Fibroblast of skin of back (primary cell): Measurements from ENCODE around the gene FBXO9. TPM values are rescaled to one million over a fixed set of nuclear protein-coding genes. Genes with fewer than 3 reads are reported as not detected.

Source experiments
- DNase-seq: peaks from one replicate; pipeline ENCODE4 v3.0.0-alpha.2; 2013
- polyA plus RNA-seq, 2 experiments: library from polyadenylated mRNA; unstranded; fragments of 120-200 nt; gene quantifications; one replicate each; pipeline ENCODE4 v1.2.1, GENCODE V29; 2013; ENCODE audit not compliant: insufficient read length in 2 of 2

FBXO9 gene
- polyA plus RNA-seq (2013, experiment 1 of 2; ENCODE audit: insufficient read length): 91.8 TPM
- polyA plus RNA-seq (2013, experiment 2 of 2; ENCODE audit: insufficient read length): 71.0 TPM

DNA sequence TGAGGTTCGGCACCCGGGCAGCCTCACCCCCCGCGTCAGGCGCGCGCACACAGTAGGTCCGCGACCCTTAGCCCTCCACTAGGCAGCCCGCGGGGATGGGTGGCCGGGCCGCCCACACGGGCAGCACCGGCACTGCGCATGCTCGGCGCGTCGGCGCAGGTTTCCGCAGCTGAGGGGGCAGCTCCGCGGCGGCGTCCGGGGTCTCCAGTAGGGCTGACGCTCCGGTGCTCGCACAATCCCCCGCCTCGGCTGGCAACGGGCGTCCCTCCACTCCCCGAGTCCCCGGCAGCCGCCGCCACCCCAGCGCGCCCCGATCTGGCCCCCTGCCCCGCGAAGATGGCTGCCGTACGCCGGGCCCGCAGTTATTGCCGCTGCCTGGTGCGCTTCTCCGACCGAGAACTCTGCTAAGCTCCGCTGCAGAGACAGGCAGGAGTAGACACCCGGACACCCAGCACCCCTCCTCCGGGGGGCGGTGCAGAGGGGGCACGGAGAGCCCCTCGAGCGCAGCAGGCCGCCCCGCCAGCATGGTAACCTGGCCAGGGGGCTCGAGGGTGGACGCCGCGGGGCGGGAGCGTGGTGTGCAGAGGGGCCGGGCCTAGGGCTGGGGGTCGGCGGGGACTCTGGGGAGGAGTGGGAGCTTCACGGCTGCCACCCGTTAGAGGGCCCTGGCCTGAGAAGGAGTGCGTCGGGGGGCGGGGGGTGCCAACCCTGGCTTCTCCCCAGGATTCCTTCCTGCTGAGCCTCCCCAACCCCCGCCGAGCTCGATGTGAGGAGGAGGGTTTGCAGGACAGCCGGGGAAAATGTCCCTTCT lies at the start of gene FBXO9:
Gene FBXO9, plus strand, starts transcription at position 139 of the 811 bp plus-strand sequence. Its CDS starts 386 bp downstream, at position 525.
- peak; percentile 61 for DNase-seq

DNA sequence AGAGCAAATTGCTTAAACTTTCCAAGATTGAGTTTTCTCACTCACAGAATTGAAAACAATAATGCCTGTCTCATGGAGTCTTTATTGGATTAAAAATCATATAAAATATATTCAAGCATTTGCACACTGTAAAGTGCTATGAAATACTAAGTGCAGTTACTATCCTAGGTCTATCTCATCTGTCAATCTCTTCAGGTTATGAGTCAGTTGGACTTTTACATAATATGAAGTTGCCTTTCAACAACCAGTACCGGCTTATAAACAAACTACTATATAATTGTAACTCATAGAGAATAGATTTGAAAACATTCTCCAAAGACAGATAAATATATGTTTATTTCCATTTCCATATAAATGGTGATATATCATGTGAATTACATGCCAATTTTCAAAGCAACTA lies 49.7 kb upstream of the FBXO9 start:
- DNase-seq: no peak

DNA sequence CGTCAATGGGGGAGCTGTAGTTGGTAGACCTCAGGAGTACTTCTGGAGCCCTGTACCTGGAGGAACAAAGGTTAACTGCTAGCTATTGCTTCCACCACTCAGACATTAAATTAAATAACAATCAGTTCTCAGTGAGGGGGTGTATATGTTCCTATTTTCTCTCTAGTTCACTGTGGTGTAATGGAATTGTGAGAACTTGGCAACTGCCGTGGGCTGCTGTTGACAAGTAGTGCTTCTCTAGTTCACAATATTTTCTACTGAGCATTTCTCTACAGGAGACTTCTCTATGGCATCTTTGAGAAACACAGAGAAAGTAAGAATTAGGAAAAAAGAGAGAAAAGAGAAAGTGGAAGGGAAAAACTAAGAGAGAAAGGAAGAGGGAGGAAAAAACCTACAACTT lies 46.8 kb upstream of the FBXO9 start:
- no peak for DNase-seq

DNA sequence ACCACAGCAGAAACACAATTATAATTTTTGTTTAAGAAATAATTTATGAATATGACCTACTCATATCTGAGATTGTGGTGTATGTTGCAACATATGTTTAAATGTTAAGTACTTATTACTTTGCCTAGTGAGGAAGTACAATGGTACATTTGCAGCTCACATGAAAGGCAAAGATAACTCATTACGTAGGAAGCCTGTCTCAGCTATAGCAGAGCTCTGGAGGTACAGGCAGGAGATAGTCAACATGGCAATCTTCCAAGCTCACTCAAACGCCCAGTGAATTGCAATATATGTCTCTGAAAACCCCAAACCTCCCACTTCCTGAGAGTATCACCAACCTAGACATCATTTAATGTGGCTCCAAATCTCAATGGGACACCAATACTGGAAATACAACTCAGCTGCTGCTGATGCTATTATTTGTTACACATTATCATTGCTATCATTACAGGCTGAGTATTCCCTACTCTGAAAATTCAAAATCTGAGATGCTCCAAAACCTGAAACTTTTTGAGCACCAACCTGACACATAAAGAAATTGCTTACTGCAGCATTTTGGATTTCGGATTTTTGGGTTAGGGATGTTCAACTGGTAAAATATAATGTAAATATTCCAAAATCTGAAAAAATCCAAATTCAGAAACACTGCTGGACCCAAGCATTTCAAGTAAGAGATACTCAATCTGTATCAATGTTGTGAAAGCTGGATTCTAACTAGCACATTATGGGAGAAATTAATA lies 45.0 kb upstream of the FBXO9 start:
- no peak for DNase-seq

DNA sequence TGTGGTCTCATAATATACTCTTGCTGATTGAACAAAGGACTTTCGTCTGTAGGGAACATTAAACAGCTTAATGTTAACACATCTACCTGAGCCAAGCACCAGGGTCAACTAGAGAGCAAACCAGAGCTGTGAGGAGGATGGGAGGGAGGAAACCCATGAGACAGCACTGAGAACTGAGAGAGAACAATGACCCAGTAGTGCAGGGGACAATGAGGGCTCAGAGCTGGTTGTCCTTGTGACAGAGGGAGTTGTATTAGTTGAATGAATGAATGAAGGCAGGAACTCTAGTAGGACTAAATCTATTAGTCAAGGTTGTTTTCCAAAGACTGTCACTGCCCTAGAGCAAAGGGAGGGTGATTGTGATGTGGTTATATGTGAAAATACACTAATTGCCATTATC lies 41.9 kb upstream of the FBXO9 start:
- no peak for DNase-seq

DNA sequence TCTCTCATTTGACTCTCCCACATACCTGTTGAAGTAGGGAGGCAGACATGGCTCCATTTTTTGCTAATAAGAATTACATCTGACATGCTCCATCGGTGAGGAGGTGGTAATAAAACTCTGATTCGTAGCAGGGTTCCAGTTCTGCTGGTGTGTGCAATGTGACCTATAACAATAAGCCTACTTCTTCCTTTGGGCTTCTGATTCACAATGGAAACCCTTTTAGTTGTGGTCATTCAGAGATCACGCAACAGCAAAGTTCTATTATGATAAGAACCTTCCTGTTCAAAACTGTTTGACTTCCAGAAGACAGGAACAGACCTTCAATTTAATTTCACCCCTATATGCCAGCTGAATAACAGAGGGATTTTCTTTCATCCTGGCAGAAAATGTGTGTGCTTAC lies 38.7 kb upstream of the FBXO9 start:
- DNase-seq: no peak

DNA sequence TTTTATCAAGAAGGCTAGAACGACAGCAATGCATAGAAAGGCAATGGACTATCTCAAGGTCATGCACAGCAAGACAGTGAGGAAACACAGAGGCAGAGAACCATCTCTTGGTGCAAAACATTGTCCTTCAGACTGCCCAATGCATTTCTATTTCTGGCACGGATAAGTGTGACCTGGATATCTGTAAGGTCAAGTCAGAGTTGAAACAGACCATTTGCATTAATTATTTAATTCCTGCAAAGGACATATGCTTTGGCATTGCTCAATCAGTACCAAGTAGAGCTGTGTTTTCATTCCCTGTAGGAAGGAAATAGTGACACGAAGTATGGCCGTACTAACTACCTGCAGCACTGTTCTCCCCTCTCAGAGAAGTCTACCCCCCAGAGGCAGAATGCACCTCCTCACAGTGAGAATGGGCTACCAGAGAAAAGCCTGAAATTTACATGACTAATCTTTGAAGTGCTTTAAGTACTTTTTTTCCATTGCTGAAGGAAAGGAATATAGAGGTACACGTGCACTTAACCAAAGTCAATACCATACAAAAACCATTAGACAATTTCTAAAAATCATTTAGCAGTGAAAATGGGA lies 38.0 kb upstream of the FBXO9 start:
- DNase-seq: no peak

DNA sequence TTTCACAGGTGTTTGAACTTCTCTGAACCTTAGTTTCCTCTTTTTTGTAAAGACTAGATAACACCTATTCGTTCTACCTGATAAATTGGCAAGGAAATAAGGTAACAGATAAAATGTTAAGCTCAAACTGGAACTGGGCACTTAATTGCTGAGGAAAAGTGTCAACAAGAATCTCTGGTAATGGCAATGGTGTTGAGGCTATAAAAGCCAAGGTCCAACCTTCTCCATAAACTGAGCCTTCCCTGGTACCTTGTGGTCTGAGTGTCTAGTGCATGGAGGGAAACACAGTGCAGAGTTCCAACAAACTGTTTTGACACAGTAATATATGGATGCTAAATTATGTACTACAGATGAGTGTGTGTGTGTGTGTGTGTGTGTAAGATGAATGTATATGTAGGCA lies 36.7 kb upstream of the FBXO9 start:
- DNase-seq: no peak

DNA sequence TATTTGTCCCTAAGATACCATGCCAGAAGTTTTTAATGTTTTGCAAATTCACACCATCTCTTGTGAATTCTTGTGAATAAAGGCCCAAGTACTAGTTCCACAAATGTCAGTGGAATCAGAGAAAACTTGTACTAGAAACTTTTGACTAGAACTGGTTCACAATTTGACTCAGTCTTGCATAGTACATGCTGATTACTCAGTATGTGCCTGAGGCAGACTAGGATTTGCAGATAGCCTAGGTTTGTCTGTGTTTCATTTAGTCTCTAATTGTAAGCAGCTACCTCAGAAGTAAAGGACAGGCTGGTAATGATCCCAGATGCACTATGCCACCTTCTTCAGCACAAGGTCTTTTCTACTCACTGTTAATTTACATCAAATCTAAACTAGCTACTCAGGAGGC lies 35.9 kb upstream of the FBXO9 start:
- DNase-seq: no peak

DNA sequence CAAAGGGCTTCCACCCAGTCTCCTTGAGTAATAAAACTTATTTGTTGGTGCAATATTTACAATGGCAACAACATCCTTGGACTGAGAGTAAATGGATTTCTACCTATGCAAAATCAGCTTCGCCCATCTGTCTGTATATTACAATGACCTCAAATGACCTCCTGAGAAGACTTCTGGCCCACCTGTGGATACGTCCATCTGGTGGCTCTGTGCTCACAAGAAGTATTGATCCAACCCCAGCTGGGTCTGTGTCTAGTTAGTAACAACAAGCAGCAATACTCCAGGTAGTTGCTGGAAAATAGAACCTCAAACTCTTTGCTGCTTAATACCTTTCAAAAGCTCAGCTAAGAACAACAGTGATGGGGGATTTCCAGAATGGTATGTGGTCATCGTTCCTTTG lies 35.4 kb upstream of the FBXO9 start:
- no peak for DNase-seq

DNA sequence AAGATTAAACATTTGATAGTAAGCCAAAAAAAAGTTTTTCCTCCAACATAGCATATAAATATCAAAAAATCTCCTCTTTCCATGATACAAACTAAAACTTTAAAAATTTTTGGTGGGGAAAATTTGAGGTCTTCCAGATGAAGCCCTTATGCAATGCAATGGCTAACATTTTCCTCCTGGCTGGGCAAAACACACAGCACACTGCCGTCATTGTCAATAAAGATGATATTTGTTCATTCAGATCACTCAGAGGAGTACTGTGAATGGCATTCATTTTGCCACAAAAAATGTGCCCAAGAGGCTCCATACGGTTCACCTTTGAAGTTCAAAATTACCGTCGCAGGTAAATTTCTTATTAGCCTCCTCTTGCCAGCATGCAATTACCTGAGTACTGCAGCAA lies 33.9 kb upstream of the FBXO9 start:
- DNase-seq: no peak

DNA sequence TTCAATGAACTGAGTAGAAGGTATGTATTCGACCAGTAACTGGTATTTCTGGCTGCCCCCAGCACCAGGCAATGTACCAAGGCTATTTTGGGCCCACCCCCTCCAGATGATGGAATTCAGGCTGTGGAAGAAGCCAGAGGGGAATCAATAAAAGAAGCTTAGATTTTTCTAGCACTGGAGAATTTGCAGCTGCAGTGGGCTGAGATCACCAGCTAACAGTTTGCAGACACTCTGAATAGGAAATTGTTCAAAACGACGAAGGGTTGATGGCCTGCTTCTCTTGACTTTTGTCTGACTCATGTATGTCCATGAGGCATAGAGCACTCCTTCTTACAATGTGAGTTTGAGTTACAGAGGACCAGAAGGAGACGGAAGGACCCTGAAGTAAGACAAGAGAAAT lies 32.4 kb upstream of the FBXO9 start:
- peak; percentile 30 for DNase-seq

DNA sequence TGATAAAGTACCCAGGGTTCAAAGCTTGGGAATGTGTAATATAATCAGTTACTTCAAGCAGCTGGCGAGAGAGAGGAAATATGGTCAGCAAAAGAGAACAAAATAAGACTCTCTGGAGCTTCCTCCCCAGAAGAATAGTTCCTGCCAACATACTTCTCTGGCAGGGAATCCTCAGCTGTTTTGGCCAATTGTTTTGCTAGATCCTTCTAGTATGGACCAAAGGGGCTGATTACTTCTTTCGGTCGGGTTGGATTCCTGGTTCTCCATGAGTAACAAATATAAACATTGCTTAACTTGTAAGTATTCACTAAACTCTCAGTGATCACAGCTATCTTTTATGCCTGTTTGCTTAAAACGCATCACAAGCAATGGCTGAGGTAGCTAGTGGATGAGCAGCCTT lies 31.4 kb upstream of the FBXO9 start:
- peak; percentile 59 for DNase-seq

DNA sequence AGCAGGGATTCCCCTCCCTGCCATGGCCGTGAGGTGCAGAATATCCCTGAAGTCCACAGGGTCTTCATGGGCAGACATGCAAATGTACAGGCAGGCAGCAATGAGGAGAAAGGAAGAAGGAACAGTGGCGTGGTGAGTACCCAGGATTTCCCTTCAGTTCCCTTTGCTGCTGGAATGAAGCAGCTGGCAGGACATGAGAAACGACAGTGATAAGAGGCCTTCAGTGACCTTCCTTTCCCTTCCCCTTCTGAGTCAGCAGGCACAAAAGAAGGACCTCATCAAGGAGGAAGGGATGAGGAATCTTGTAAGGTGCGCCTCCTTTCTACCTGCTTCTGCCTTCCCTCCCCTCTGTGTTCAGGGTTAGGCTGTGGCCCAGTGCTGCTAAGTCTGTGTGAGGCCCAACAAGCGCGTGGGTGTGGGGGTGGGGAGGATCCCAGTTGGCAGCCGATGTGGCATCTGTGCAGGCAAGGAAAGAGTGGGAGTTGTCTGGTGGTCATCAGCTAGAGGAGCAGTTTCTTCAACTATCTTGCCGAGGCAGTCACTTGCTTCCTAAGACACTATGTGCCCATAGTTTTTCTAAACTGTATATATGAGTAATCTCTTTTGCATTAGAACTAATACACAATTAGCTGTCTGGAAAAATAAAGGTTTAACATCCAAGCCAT lies 29.5 kb upstream of the FBXO9 start:
- DNase-seq: no peak

DNA sequence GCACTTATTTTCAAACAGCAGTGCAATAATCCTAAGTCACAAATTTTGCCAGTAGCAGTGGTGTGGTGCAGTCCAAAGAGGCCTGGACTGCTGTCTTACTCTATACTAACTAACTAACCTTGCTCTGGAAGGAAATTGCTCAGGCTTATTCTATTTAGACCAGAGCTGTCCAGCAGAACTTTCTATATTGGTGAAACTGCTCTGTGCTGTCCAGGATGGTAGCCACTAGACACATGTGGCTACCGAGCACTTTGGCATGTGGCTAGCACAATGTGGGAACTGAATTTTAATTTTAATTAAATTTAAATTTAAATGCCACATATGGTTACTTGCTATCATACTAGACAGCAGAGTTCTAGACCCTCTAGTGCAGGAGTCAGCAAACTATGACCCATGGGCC lies 27.1 kb upstream of the FBXO9 start:
- DNase-seq: no peak

DNA sequence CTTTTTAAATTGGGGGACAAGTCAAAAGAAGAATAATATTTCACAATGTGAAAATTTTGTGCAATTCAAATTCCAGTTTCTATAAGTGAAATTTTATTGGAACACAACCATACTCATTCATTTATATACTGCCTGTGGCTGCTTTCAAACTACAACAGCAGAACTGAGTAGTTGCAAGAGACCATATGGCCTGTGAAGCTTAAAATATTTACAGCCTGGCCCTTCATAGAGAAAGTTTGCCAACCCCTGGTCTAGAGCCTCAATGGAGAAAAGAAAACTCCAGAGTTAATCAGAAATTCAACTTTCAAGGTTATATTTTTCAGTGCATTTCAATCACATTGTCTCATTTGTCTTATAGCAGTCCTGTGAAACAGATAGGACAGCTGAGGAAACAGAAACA lies 26.6 kb upstream of the FBXO9 start:
- no peak for DNase-seq

DNA sequence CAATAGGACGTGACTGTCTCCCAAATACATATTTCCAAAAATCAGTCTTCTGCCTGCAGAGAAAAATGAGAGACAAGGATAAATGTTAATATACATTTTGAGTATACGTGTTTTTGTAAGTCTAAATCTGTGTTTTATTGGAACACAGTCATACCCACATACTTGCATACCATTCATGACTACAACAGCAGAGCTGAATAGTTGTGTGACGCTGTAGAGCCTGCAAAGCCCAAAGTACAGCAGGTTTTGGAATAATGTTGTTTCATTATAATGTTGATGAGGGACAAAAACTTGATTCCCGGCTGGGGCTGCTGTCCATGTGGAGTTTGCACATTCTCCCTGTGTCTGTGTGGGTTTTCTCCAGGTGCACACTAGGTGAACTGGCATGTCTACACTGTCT lies 23.8 kb upstream of the FBXO9 start:
- peak; percentile 88 for DNase-seq

DNA sequence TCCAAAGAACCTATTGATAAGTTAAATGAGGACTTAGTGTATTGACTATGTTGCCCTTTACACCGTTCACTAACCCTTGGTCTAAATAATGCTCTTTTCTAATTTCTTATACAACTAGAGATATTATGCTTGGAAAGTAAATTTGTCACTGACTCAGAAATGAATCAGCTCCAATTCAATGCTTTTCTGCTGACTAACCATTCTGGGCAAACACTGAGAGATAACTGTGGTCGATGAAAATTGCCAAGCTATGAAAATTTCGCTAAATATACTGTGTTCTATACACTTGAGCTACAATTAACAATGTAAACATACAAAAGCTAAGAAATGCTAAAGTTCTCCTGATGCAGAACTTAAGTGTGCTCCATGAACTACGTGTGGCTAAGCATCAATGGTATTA lies 23.1 kb upstream of the FBXO9 start:
- DNase-seq: peak; percentile 96

DNA sequence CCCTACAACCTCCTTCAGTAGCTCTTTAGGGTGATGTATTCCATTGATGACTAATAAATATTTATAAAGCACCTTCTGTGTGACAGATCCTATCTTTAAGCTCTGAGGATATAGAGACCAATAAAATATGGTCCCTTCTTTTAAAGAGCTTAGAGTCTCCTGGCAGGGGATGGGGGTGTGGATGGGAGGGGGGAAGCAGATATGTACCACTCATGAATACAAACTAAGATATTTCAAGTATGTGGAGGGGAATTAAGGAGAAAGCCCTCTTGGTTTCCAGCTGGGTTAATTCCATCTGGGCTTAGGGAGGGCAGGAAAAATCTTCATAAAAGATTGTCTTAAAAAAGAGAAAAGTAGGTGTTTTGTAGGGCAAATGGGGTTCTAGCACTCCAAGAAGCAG lies 21.6 kb upstream of the FBXO9 start:
- peak; percentile 91 for DNase-seq

DNA sequence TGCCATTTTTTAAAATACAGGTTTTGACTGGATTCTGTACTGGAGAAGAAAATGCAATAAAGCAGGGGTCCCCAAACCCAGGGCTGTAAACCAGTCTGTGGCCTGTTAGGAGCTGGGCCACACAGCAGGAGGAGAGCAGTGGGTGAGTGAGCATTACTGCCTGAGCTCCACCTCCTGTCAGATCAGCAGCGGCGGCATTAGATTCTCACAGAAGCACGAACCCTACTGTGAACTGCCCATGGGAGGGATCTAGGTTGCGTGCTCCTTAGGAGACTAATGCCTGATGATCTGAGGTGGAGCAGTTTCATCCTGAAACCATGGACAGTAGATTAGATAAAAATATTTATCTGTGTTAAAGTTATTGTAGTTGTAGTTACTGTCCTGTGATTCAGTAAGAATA lies 21.1 kb upstream of the FBXO9 start:
- peak; percentile 91 for DNase-seq

DNA sequence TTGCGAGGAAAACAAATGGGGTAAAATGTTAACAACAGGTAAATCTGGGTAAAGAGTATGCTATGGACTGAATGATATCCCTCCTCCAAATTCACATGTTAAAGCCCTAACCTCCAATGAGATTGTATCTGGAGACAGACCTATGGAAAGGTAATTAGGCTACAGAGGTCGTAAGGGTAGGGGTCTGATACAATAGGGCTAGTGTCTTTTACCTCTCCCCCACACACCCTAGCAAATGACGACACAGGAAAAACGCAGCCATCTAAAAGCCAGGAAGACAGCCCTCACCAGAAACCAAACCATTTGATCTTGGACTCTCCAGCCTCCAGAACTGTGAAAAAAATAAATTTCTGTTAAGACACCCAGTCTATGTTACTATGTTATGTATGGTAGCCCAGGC lies 20.6 kb upstream of the FBXO9 start:
- no peak for DNase-seq

DNA sequence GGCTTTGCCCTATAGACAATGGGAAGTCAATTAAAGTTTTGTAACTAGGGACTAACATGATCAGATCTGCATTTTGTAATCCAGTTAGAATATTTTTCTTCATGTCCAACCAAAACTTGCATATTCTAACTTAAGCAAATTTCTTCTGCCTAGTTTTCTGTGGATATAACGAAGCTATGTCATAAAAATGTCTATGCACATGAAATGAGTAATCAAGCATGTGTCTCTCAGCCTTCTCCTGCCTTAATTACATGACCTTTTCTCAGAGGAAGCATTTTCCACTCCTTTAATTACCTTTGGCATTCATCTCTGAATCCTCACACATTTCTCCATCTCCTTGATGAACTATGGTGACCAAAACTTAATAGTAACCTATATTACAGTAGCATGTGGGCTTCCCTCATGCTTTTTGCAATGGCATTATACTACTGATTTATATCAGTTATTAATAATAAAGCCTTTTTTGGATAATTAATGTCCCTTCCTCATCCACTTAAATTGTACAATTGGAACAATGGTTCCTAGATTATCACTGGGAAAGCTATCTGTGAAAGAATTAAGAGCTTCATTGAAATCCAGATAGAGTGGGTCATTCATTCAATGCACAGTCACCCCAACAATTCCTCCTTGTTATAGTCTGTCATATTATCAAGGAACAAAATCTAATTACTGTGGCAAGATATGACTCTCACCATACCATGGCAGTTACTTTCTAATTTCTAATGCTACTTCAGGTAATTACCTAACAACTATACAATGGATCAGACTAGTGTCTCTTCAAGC lies 19.1 kb upstream of the FBXO9 start:
- DNase-seq: no peak
